Nephron progenitor cell (in vitro differentiated cells): Measurements from ENCODE around the gene LMLN.
"Not testable (repeated sequence)": the region's sequence is repeated elsewhere in the genome, so short reads cannot be mapped to it uniquely, and the experiment has no call there.

ENCODE experiments used
- DNase-seq: peaks from one replicate; pipeline ENCODE4 v3.0.0; 2021
- H3K27ac Mint-ChIP-seq: 2 replicates; pipeline ENCODE4 v1.8.0; 2021; ENCODE audit warnings: mild to moderate bottlenecking, moderate library complexity, mixed read lengths
- H3K27me3 Mint-ChIP-seq: 2 replicates; pipeline ENCODE4 v1.8.0; 2021; ENCODE audit warnings: mild to moderate bottlenecking, low read depth, mixed read lengths; ENCODE audit not compliant: poor library complexity
- H3K36me3 Mint-ChIP-seq: 2 replicates; pipeline ENCODE4 v1.8.0; 2021; ENCODE audit warnings: low read depth, mixed read lengths
- H3K4me1 Mint-ChIP-seq: 2 replicates; pipeline ENCODE4 v1.8.0; 2021; ENCODE audit warnings: mixed read lengths
- H3K4me3 Mint-ChIP-seq: 2 replicates; pipeline ENCODE4 v1.8.0; 2021; ENCODE audit warnings: mild to moderate bottlenecking, moderate library complexity, mixed read lengths
- H3K9me3 Mint-ChIP-seq: 2 replicates; pipeline ENCODE4 v1.8.0; 2021; ENCODE audit warnings: mild to moderate bottlenecking, moderate library complexity, mixed read lengths
- TF ChIP-seq, protein P1 (sequence below): fragments of 200-600 bp; sonication (generic); IDR thresholded peaks from 2 replicates; pipeline ENCODE4 v1.5.0; 2021; ENCODE audit warnings: antibody characterized with exemption

LMLN gene

DNA sequence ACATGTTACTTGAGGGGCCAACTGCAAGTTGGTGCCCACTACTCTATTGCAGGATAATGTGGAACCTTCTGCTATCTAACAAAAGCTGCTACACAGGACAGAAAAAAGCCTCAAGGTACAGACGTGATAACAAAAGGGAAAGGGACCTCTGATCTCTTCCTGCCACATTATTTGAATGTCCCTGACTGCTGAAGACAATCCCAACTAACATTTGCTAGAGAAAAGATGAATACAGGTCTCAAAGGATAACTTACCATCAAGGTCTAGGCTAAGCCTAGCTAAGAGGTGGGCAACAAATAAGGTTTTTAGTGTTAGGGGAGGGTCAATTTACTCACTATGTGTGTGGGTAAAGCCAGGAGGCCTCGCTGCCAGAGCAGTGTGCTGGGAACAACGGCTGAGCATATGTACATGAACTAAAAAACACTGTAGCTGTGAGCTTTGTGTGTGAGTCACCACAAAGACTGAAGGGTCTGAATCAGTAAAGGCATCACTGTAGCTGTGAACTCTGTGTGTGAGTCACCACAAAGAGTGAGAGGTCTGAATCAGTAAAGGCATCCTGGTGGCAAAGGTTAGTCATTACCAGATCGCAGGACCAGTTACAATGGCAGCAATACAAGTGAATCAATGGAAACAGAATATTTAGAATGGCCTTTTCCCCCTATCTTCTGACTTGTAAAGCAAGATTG, 111.7 kb downstream of the LMLN start:
- no peaks in the 10 kb centered on the region for H3K4me1 Mint-ChIP-seq
- no peaks in the 10 kb centered on the region for H3K9me3 Mint-ChIP-seq
- TF ChIP-seq, protein P1, sequence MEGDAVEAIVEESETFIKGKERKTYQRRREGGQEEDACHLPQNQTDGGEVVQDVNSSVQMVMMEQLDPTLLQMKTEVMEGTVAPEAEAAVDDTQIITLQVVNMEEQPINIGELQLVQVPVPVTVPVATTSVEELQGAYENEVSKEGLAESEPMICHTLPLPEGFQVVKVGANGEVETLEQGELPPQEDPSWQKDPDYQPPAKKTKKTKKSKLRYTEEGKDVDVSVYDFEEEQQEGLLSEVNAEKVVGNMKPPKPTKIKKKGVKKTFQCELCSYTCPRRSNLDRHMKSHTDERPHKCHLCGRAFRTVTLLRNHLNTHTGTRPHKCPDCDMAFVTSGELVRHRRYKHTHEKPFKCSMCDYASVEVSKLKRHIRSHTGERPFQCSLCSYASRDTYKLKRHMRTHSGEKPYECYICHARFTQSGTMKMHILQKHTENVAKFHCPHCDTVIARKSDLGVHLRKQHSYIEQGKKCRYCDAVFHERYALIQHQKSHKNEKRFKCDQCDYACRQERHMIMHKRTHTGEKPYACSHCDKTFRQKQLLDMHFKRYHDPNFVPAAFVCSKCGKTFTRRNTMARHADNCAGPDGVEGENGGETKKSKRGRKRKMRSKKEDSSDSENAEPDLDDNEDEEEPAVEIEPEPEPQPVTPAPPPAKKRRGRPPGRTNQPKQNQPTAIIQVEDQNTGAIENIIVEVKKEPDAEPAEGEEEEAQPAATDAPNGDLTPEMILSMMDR = peak; percentile 10
- H3K36me3 Mint-ChIP-seq = no peaks in the 10 kb centered on the region
- no peak overlapping the region for H3K4me3 Mint-ChIP-seq
- no peak overlapping the region for H3K27ac Mint-ChIP-seq
- H3K27me3 Mint-ChIP-seq = peaks cover 54% of the 10 kb centered on the region
- DNase-seq = no peak

DNA sequence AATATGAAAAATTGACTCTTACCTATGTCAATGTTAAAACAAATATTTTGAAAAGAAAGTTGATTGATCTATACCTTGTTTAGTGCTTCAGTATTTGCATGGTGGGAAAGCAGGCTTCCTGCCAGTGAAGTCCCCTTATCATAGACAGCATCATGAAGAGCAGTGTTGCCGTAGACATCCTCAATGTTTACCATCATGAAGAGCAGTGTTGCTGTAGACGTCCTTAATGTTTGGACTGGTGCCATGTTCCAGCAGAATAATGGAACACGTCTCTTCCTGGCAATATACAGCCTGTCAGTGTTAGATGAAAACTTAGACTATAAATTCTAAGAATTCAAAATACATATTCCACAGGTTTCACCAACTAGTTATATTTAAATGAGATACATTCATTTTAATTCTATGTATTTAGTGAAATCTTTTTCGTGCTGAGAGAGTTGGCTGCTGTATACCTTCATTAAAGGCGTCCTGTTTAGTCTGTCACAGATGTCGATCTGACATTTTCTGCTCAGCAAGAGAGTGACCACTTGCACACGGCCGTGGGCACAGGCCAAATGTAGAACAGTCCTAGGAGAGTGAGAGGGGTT, 116.8 kb downstream of the LMLN start:
- Mint-ChIP-seq H3K27ac (no peak overlapping the region), H3K27me3 (peaks cover 88% of the 10 kb centered on the region), H3K4me1 (no peaks in the 10 kb centered on the region), H3K4me3 (no peak overlapping the region), H3K9me3 (peaks cover 2% of the 10 kb centered on the region), H3K36me3 (no peaks in the 10 kb centered on the region)
- no peak for DNase-seq
- TF ChIP-seq, protein P1 = no peak

DNA sequence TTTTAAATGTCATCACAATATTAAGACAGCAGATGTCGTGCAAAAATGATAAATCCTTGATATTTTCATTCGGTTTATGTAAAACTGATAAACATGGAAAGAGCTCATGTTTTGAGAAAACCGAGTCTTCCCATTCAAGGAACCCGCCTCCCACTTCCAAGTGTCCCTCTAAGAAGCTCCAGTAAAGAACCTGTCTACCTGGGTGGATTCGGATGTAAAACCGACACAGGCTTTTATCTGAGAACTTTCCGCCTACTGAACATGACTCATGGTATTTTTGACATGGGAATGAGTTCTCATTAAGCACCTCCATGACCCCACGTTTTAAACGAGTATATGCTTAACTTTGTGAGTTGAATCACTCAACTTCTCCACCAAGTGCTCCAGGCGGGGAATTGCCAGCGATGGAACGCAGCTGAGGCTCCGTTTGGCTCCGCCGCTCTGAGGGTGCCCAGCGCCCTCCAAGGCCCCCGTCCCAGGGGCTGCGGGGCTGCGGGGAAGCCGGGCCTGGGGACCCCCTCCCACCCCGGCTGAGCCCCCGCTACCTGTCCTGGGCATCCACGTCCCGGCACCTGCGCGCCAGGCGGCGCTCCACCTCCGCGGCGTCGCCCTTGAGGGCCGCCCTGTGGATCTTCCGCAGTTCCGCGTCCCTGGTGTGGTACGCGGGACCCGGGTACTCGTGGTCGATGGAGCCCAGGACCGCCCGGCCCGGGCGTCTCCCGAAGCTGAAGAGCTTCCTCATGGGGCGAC, 119.9 kb downstream of the LMLN start:
- Mint-ChIP-seq H3K27ac (no peak overlapping the region), H3K36me3 (no peaks in the 10 kb centered on the region), H3K4me1 (no peaks in the 10 kb centered on the region), H3K4me3 (peak overlapping the region; percentile 86), H3K9me3 (peaks cover 6% of the 10 kb centered on the region), H3K27me3 (peaks cover 89% of the 10 kb centered on the region)
- TF ChIP-seq, protein P1 = no peak
- no peak for DNase-seq

DNA sequence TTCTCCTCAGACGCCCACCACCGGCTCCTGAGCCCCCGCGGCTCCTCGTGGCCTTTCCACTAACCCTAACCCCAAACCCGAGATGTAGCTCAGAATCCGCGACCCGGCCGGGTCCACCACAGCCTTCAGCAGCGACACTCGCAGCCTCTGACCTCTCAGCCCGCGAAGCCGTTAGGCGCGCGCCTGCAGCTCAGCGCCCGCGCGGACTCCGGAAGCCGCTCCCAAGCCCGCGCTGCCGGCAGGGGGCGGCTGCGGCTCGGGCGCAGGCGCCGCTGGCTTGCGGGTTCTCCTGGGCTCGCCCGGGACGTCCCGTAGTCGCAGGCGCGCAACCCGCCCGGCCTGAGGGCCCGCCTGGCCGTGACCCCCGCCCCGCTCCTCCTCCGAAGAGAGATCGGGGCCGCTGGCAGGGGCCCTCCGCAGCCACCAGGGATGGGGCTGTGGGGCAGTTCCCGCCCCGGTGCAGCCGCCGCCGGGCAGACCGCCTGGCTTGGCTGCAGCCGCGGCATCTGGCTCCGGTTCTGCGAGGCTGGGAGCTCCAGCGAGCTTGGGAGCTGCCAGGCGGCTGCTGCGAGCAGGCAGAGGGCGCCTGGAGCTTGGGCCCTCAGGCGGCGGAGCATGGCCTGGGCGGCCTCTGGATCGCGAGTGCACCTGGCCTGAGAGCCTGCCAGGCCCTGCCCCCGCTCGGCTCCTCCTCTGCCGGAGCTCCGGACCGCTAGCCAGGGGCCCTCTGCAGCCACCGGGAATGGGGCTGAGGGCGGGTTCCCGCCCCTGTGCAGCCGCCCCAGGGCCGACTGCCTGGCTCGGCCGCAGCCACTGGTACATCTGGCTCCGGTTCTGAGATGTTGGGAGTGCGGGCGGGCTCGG, 120.7 kb downstream of the LMLN start:
- Mint-ChIP-seq H3K27ac (no peak overlapping the region), H3K4me3 (peak overlapping the region; percentile 86), H3K36me3 (no peaks in the 10 kb centered on the region), H3K4me1 (no peaks in the 10 kb centered on the region), H3K27me3 (peaks cover 89% of the 10 kb centered on the region), H3K9me3 (peaks cover 6% of the 10 kb centered on the region)
- peak; percentile 91 for DNase-seq
- TF ChIP-seq, protein P1 = peak; percentile 48

DNA sequence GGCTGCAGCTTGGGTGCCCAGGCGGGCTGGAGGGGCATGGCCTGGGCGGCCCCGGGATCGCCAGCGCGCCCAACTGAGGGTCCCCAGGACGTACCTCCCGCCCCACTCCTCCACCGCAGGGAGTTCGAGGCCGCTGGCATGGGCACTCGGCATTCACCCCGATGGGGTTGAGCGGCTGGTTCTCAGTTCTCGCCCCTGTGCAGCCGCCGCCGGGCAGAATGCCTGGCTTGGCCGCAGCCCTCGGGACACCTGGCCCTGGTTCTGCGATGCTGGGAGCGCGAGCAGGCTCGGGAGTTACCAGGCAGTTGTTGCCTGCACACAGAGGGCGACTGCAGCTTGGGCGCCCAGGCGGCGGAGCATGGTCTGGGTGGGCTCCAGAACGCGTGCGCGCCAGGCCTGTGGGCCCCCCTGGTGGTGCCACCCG, 121.4 kb downstream of the LMLN start:
- Mint-ChIP-seq H3K36me3 (no peaks in the 10 kb centered on the region), H3K4me1 (no peaks in the 10 kb centered on the region), H3K27me3 (peaks cover 89% of the 10 kb centered on the region), H3K9me3 (peaks cover 6% of the 10 kb centered on the region), H3K27ac (no peak overlapping the region), H3K4me3 (peak overlapping the region; percentile 70)
- DNase-seq = no peak
- TF ChIP-seq, protein P1 = no peak

DNA sequence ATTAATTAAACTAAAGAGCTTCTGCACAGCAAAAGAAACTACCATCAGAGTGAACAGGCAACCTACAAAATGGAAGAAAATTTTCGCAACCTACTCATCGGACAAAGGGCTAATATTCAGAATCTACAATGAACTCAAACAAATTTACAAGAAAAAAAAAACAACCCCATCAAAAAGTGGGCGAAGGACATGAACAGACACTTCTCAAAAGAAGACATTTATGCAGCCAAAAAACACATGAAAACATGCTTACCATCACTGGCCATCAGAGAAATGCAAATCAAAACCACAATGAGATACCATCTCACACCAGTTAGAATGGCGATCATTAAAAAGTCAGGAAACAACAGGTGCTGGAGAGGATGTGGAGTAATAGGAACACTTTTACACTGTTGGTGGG, 122.2 kb downstream of the LMLN start:
- not testable (repeated sequence) for H3K4me1 Mint-ChIP-seq, H3K36me3 Mint-ChIP-seq, H3K9me3 Mint-ChIP-seq, H3K27ac Mint-ChIP-seq, DNase-seq
- H3K27me3 Mint-ChIP-seq = peaks cover 89% of the 10 kb centered on the region
- peak overlapping the region; percentile 70 for H3K4me3 Mint-ChIP-seq
